ENCODE measurements around the gene KCNT2. TPM values are rescaled to one million over a fixed set of nuclear protein-coding genes. Genes with fewer than 3 reads are reported as not detected.

The KCNT2 gene
- total RNA-seq, 6 donors from 2014 or later: 2.7 to 9.9 (median 5.9) TPM

DNA sequence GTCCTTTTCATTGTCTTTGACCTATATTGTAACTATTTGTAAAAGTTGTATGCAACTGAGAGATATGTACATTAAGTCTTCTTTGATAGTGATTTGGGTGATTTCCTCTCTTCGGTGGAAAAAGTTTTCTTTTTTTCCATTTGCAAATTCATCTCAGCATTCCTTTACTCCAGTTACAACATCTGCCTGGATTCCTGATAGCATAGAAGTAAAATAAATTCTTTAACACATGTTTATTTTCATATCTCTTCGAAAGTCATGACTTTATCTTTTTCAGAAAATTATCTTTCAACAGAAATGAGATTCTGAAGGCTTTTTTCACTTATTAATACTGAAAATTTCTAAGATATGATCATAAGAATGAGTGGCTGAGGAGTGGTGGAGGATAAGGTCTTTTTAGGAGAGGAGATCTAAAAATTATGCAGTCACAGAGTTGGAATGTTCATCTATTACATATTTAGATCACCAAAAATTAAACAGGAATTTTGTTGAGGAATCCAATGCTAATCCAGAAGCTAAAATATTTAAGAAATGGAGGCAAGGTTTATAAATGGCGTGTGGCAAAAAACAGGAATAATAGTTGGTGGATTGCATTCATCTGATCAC, 400.5 kb downstream of the KCNT2 start:
- ATAC-seq (ENCODE audit: low FRiP score in 2 of 2): no peak
- Histone ChIP-seq H3K36me3 (no peaks in the 10 kb centered on the region), H3K9me3 (no peaks in the 10 kb centered on the region), H3K4me3 (no peak overlapping the region), H3K4me1 (no peaks in the 10 kb centered on the region), H3K27ac (no peak overlapping the region), H3K27me3 (no peaks in the 10 kb centered on the region)
- 66 to 72% methylated on average over 3 of the region's 3 CpGs for WGBS, 2 donors
- TF ChIP-seq POLR2A (IDR thresholded peaks at IDR 0.05) (no peak), EP300 (IDR thresholded peaks at IDR 0.05) (no peak), POLR2AphosphoS5 (IDR thresholded peaks at IDR 0.05) (no peak)
- TF ChIP-seq, protein P1, sequence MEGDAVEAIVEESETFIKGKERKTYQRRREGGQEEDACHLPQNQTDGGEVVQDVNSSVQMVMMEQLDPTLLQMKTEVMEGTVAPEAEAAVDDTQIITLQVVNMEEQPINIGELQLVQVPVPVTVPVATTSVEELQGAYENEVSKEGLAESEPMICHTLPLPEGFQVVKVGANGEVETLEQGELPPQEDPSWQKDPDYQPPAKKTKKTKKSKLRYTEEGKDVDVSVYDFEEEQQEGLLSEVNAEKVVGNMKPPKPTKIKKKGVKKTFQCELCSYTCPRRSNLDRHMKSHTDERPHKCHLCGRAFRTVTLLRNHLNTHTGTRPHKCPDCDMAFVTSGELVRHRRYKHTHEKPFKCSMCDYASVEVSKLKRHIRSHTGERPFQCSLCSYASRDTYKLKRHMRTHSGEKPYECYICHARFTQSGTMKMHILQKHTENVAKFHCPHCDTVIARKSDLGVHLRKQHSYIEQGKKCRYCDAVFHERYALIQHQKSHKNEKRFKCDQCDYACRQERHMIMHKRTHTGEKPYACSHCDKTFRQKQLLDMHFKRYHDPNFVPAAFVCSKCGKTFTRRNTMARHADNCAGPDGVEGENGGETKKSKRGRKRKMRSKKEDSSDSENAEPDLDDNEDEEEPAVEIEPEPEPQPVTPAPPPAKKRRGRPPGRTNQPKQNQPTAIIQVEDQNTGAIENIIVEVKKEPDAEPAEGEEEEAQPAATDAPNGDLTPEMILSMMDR (IDR thresholded peaks at IDR 0.05): no peak
- DNase-seq: no peak

- Histone ChIP-seq H3K4me1 (no peaks in the 10 kb centered on the region), H3K9me3 (no peaks in the 10 kb centered on the region), H3K27ac (no peak overlapping the region), H3K36me3 (no peaks in the 10 kb centered on the region), H3K4me3 (no peak overlapping the region), H3K27me3 (no peaks in the 10 kb centered on the region)
- DNase-seq (no peak), ATAC-seq (ENCODE audit: low FRiP score in 2 of 2) (no peak)
- TF ChIP-seq, protein P1 (IDR thresholded peaks at IDR 0.05): no peak
- TF ChIP-seq POLR2AphosphoS5 (IDR thresholded peaks at IDR 0.05) (no peak), POLR2A (IDR thresholded peaks at IDR 0.05) (no peak), EP300 (IDR thresholded peaks at IDR 0.05) (no peak)
- 46 to 71% methylated on average over 2 of the region's 2 CpGs for WGBS, 2 donors
Observed at GRCh38 chr1:196205882-196206281, 402.4 kb downstream of the KCNT2 start.

DNA sequence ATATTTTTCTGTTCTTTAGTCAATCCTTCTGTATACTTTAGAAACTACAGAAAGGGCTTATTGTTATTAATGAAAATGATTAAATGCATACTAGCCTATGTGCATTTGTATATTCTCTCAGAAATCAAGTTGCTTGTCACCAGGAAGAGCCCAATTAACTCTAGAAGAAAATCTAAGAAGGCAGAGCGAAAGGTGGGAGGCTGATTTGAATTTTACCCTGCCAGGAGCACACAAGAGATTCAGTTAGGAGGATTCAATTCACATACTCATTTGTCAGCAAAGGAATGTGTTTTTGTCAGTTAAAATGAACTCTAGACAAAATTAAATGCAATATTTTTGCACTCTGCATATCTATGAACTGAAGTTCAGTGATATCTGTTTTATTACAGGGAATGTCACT, 411.8 kb downstream of the KCNT2 start:
- TF ChIP-seq EP300 (IDR thresholded peaks at IDR 0.05) (no peak), POLR2A (IDR thresholded peaks at IDR 0.05) (no peak)
- Histone ChIP-seq H3K9me3 (no peaks in the 10 kb centered on the region), H3K27me3 (no peaks in the 10 kb centered on the region), H3K36me3 (no peaks in the 10 kb centered on the region), H3K4me3 (no peak overlapping the region), H3K4me1 (no peaks in the 10 kb centered on the region), H3K27ac (no peak overlapping the region)
- ATAC-seq (ENCODE audit: low FRiP score in 2 of 2) (no peak), DNase-seq (no peak)
- WGBS, 2 donors: 76 to 85% methylated on average over 1 of the region's 1 CpG

DNA sequence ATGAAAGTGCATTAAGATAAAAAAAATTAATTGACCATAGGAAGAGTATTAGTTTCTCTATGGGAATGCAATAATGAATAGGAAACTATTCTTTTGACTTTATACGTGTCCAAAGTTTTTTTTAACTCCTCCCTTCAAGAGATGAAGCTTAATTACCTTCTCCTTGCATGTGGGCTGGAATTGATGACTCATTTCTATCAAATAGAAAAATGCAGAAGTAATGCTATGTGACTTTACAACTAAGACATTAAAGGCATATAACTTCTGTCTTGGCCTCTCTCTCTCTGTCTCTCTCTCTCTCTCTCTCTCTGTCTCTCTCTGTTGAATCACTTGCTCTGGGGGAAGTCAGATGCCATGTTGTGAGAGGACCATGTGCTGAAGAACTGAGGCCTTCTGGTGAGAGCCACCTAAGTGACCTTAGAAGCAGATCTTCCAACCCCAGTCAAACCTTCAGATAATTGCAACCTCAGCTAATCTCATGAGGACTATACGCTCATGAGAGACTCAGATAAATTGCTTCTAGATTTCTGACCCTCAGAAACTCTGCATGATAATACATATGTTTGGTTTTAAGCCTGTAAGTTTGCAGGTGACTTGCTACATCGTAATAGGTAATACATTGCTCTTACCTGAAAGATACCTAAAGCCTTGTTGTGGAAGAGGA, 414.2 kb downstream of the KCNT2 start:
- H3K36me3 ChIP-seq: no peaks in the 10 kb centered on the region
- H3K27me3 ChIP-seq: no peaks in the 10 kb centered on the region
- WGBS, 2 donors: 25 to 58% methylated on average over 3 of the region's 3 CpGs
- ATAC-seq (ENCODE audit: low FRiP score in 2 of 2) (no peak), DNase-seq (no peak)
- H3K9me3 ChIP-seq: no peaks in the 10 kb centered on the region
- no peaks in the 10 kb centered on the region for H3K4me1 ChIP-seq
- TF ChIP-seq, protein P1 (IDR thresholded peaks at IDR 0.05): no peak
- no peak overlapping the region for H3K4me3 ChIP-seq
- no peak overlapping the region for H3K27ac ChIP-seq

- WGBS, 2 donors: 92 to 94% methylated on average over 8 of the region's 8 CpGs
- Histone ChIP-seq H3K27ac (no peak overlapping the region), H3K36me3 (no peaks in the 10 kb centered on the region), H3K27me3 (no peaks in the 10 kb centered on the region), H3K4me3 (no peak overlapping the region), H3K9me3 (no peaks in the 10 kb centered on the region), H3K4me1 (no peaks in the 10 kb centered on the region)
- DNase-seq: peak in 1 of 2 donors; percentile 36
- TF ChIP-seq POLR2AphosphoS5 (IDR thresholded peaks at IDR 0.05) (no peak), POLR2A (IDR thresholded peaks at IDR 0.05) (no peak), EP300 (IDR thresholded peaks at IDR 0.05) (no peak)
- TF ChIP-seq, protein P1 (IDR thresholded peaks at IDR 0.05): no peak
- no peak for ATAC-seq (ENCODE audit: low FRiP score in 2 of 2)
Observed at GRCh38 chr1:196183941-196184340, 424.3 kb downstream of the KCNT2 start.
